Measurements from ENCODE around the gene AEBP1.
"Not testable (repeated sequence)": the region's sequence is repeated elsewhere in the genome, so short reads cannot be mapped to it uniquely, and the experiment has no call there.

Gene AEBP1

GRCh38 chr7:44119829-44120380 lies 15.8 kb downstream of the AEBP1 start:
- Histone ChIP-seq H3K9ac (ENCODE audit: low read depth, low read length) (no peak overlapping the region), H3K36me3 (ENCODE audit: insufficient read depth, low read depth, low read length) (peaks cover 68% of the 10 kb centered on the region), H3K9me3 (ENCODE audit: insufficient read depth, low read depth, low read length) (no peaks in the 10 kb centered on the region), H3K27ac (ENCODE audit: low read length) (no peak overlapping the region), H3K4me3 (ENCODE audit: low read length) (no peak overlapping the region), H3K4me1 (ENCODE audit: insufficient read depth, low read length) (no peaks in the 10 kb centered on the region), H3K27me3 (ENCODE audit: insufficient read depth, low read length) (peaks cover 2% of the 10 kb centered on the region; the same call in 1 of the 2 replicates)

GRCh38 chr7:44120395-44120794 lies 16.2 kb downstream of the AEBP1 start:
- Histone ChIP-seq H3K9ac (ENCODE audit: low read depth, low read length) (no peak overlapping the region), H3K4me3 (ENCODE audit: low read length) (no peak overlapping the region), H3K4me1 (ENCODE audit: insufficient read depth, low read length) (no peaks in the 10 kb centered on the region), H3K27ac (ENCODE audit: low read length) (no peak overlapping the region), H3K9me3 (ENCODE audit: insufficient read depth, low read depth, low read length) (no peaks in the 10 kb centered on the region), H3K27me3 (ENCODE audit: insufficient read depth, low read length) (peaks cover 7% of the 10 kb centered on the region; the same call in 1 of the 2 replicates), H3K36me3 (ENCODE audit: insufficient read depth, low read depth, low read length) (peaks cover 63% of the 10 kb centered on the region)

- Histone ChIP-seq H3K4me1 (ENCODE audit: insufficient read depth, low read length) (no peaks in the 10 kb centered on the region), H3K27me3 (ENCODE audit: insufficient read depth, low read length) (peaks cover 8% of the 10 kb centered on the region; the same call in 1 of the 2 replicates), H3K9me3 (ENCODE audit: insufficient read depth, low read depth, low read length) (no peaks in the 10 kb centered on the region), H3K27ac (ENCODE audit: low read length) (no peak overlapping the region), H3K36me3 (ENCODE audit: insufficient read depth, low read depth, low read length) (peaks cover 49% of the 10 kb centered on the region), H3K9ac (ENCODE audit: low read depth, low read length) (no peak overlapping the region), H3K4me3 (ENCODE audit: low read length) (peak overlapping the region; percentile 77; the same call in 1 of the 2 replicates)
Measured at GRCh38 chr7:44121761-44122420, 17.7 kb downstream of the AEBP1 start.

- no peak overlapping the region for H3K27ac ChIP-seq (ENCODE audit: low read length)
- H3K9ac ChIP-seq (ENCODE audit: low read depth, low read length): peak overlapping the region; percentile 85; the same call in 1 of the 2 replicates
Measured at GRCh38 chr7:44122529-44122928, 18.4 kb downstream of the AEBP1 start.

GRCh38 chr7:44123190-44124003 lies 19.3 kb downstream of the AEBP1 start, which contains the start of gene POLD2:
Gene POLD2 (minus strand): TSS chr7:44123548. CDS start chr7:44122053, 1,495 bp downstream.
- H3K4me3 ChIP-seq (ENCODE audit: low read length): peak within 1 kb of the TSS; percentile 77
- H3K27ac ChIP-seq (ENCODE audit: low read length): no peak within 1 kb of the TSS
- peak within 1 kb of the TSS; percentile 85 for H3K9ac ChIP-seq (ENCODE audit: low read depth, low read length)
- H3K36me3 ChIP-seq (ENCODE audit: insufficient read depth, low read depth, low read length): peaks cover 34% of the 10 kb centered on the region
- H3K9me3 ChIP-seq (ENCODE audit: insufficient read depth, low read depth, low read length): no peaks in the 10 kb centered on the region
- no peaks in the 10 kb centered on the region for H3K4me1 ChIP-seq (ENCODE audit: insufficient read depth, low read length)
- peaks cover 8% of the 10 kb centered on the region; the same call in 1 of the 2 replicates for H3K27me3 ChIP-seq (ENCODE audit: insufficient read depth, low read length)

More at GRCh38 chr7:44122529-44122928, 18.4 kb downstream of the AEBP1 start:
- no peaks in the 10 kb centered on the region for H3K4me1 ChIP-seq (ENCODE audit: insufficient read depth, low read length)
- peak overlapping the region; percentile 77 for H3K4me3 ChIP-seq (ENCODE audit: low read length)
- peaks cover 43% of the 10 kb centered on the region for H3K36me3 ChIP-seq (ENCODE audit: insufficient read depth, low read depth, low read length)
- peaks cover 8% of the 10 kb centered on the region; the same call in 1 of the 2 replicates for H3K27me3 ChIP-seq (ENCODE audit: insufficient read depth, low read length)
- no peaks in the 10 kb centered on the region for H3K9me3 ChIP-seq (ENCODE audit: insufficient read depth, low read depth, low read length)

GRCh38 chr7:44124822-44125202 lies 20.7 kb downstream of the AEBP1 start:
- Histone ChIP-seq H3K9me3 (ENCODE audit: insufficient read depth, low read depth, low read length) (no peaks in the 10 kb centered on the region), H3K27me3 (ENCODE audit: insufficient read depth, low read length) (peaks cover 8% of the 10 kb centered on the region; the same call in 1 of the 2 replicates), H3K4me1 (ENCODE audit: insufficient read depth, low read length) (no peaks in the 10 kb centered on the region), H3K27ac (ENCODE audit: low read length) (no peak overlapping the region), H3K9ac (ENCODE audit: low read depth, low read length) (no peak overlapping the region), H3K4me3 (ENCODE audit: low read length) (no peak overlapping the region), H3K36me3 (ENCODE audit: insufficient read depth, low read depth, low read length) (peaks cover 22% of the 10 kb centered on the region)

GRCh38 chr7:44126574-44126973 lies 22.4 kb downstream of the AEBP1 start:
- not testable (repeated sequence) for H3K9ac ChIP-seq (ENCODE audit: low read depth, low read length); H3K4me3 ChIP-seq (ENCODE audit: low read length); H3K27ac ChIP-seq (ENCODE audit: low read length); H3K27me3 ChIP-seq (ENCODE audit: insufficient read depth, low read length); H3K4me1 ChIP-seq (ENCODE audit: insufficient read depth, low read length); H3K36me3 ChIP-seq (ENCODE audit: insufficient read depth, low read depth, low read length); H3K9me3 ChIP-seq (ENCODE audit: insufficient read depth, low read depth, low read length)

GRCh38 chr7:44127161-44127560 lies 23.0 kb downstream of the AEBP1 start:
- Histone ChIP-seq H3K27me3 (ENCODE audit: insufficient read depth, low read length) (peaks cover 11% of the 10 kb centered on the region; the same call in 1 of the 2 replicates), H3K4me3 (ENCODE audit: low read length) (no peak overlapping the region), H3K36me3 (ENCODE audit: insufficient read depth, low read depth, low read length) (no peaks in the 10 kb centered on the region), H3K27ac (ENCODE audit: low read length) (no peak overlapping the region), H3K9ac (ENCODE audit: low read depth, low read length) (no peak overlapping the region), H3K9me3 (ENCODE audit: insufficient read depth, low read depth, low read length) (no peaks in the 10 kb centered on the region), H3K4me1 (ENCODE audit: insufficient read depth, low read length) (no peaks in the 10 kb centered on the region)

GRCh38 chr7:44128721-44129582 lies 24.8 kb downstream of the AEBP1 start:
- peaks cover 14% of the 10 kb centered on the region; the same call in 1 of the 2 replicates for H3K27me3 ChIP-seq (ENCODE audit: insufficient read depth, low read length)
- no peak overlapping the region for H3K4me3 ChIP-seq (ENCODE audit: low read length)
- peaks cover 4% of the 10 kb centered on the region; the same call in 1 of the 2 replicates for H3K4me1 ChIP-seq (ENCODE audit: insufficient read depth, low read length)
- no peak overlapping the region for H3K27ac ChIP-seq (ENCODE audit: low read length)
- H3K9ac ChIP-seq (ENCODE audit: low read depth, low read length): no peak overlapping the region
- no peaks in the 10 kb centered on the region for H3K36me3 ChIP-seq (ENCODE audit: insufficient read depth, low read depth, low read length)
- no peaks in the 10 kb centered on the region for H3K9me3 ChIP-seq (ENCODE audit: insufficient read depth, low read depth, low read length)

- Histone ChIP-seq H3K9ac (ENCODE audit: low read depth, low read length) (no peak overlapping the region), H3K36me3 (ENCODE audit: insufficient read depth, low read depth, low read length) (no peaks in the 10 kb centered on the region), H3K4me1 (ENCODE audit: insufficient read depth, low read length) (peaks cover 4% of the 10 kb centered on the region; the same call in 1 of the 2 replicates), H3K4me3 (ENCODE audit: low read length) (no peak overlapping the region), H3K27ac (ENCODE audit: low read length) (no peak overlapping the region), H3K27me3 (ENCODE audit: insufficient read depth, low read length) (peaks cover 6% of the 10 kb centered on the region; the same call in 1 of the 2 replicates), H3K9me3 (ENCODE audit: insufficient read depth, low read depth, low read length) (no peaks in the 10 kb centered on the region)
Measured at GRCh38 chr7:44131173-44132029, 27.3 kb downstream of the AEBP1 start.
